OCI-LY1 (cell line): ENCODE data around the gene GJB6.

Experiments used
- CTCF ChIP-seq: fragments of 200-600 bp; sonication (generic), shearing (Covaris generic); IDR thresholded peaks from 2 replicates; pipeline ENCODE4 v1.5.1; 2017; ENCODE audit warnings: mild to moderate bottlenecking, antibody characterized with exemption, low read length, moderate library complexity, mixed read lengths
- EZH2 ChIP-seq: fragments of 200-600 bp; sonication (generic), shearing (Covaris generic); IDR thresholded peaks from 2 replicates; pipeline ENCODE4 v1.8.0; 2017; ENCODE audit warnings: borderline replicate concordance, mixed run types, mild to moderate bottlenecking, antibody characterized with exemption, low read length, moderate library complexity, mixed read lengths

GRCh38 chr13:20193162-20193906, 38.8 kb downstream of the GJB6 start:
- TF ChIP-seq CTCF: no peak
- TF ChIP-seq EZH2: peak; percentile 72; the same call in 1 of the 2 replicates
